HUES64 (cell line): ENCODE results near the gene CNGB1.

Experiments
- H3K27ac ChIP-seq: 2 replicates; pipeline ENCODE4 v1.7.0; 2013; ENCODE audit warnings: low read depth, low read length, inconsistent platforms
- H3K27me3 ChIP-seq: 2 replicates; pipeline ENCODE4 v1.6.1; 2013; ENCODE audit warnings: mild to moderate bottlenecking, low read length; ENCODE audit not compliant: insufficient read depth
- H3K36me3 ChIP-seq: 2 replicates; pipeline ENCODE4 v1.6.1; 2013; ENCODE audit warnings: mild to moderate bottlenecking, low read length; ENCODE audit not compliant: insufficient read depth
- H3K4me1 ChIP-seq: 2 replicates; pipeline ENCODE4 v1.6.1; 2013; ENCODE audit warnings: mild to moderate bottlenecking, low read length, moderate library complexity; ENCODE audit not compliant: insufficient read depth
- H3K4me3 ChIP-seq: 2 replicates; pipeline ENCODE4 v1.5.1; 2013; ENCODE audit warnings: mild to moderate bottlenecking, low read length, moderate library complexity
- H3K9ac ChIP-seq: 2 replicates; pipeline ENCODE4 v1.6.1; 2013; ENCODE audit warnings: mild to moderate bottlenecking, low read depth, low read length
- H3K9me3 ChIP-seq: 2 replicates; pipeline ENCODE4 v1.6.1; 2013; ENCODE audit warnings: low read depth, low read length; ENCODE audit not compliant: insufficient read depth
- WGBS: fragments of 150-250, 120-280 bp; methylation state at CpG from one replicate; pipeline ENCODE4 v1.1.7; 2013; ENCODE audit warnings: missing lambda C conversion rate; 5-methylcytosine and 5-hydroxymethylcytosine counted together

Gene CNGB1

GRCh38 chr16:57915267-57915666 lies 55.7 kb downstream of the CNGB1 start:
- WGBS, result 71% methylated on average over 9 of the region's 9 CpGs
- no peaks in the 10 kb centered on the region for H3K36me3 ChIP-seq
- no peak overlapping the region for H3K9ac ChIP-seq
- H3K9me3 ChIP-seq, result no peaks in the 10 kb centered on the region
- H3K4me1 ChIP-seq, result peaks cover 5% of the 10 kb centered on the region
- no peak overlapping the region for H3K4me3 ChIP-seq
- no peaks in the 10 kb centered on the region for H3K27me3 ChIP-seq
- H3K27ac ChIP-seq, result no peak overlapping the region

- Histone ChIP-seq H3K4me3 (no peak overlapping the region), H3K9ac (no peak overlapping the region), H3K27ac (no peak overlapping the region), H3K36me3 (no peaks in the 10 kb centered on the region), H3K27me3 (no peaks in the 10 kb centered on the region), H3K9me3 (no peaks in the 10 kb centered on the region), H3K4me1 (peaks cover 5% of the 10 kb centered on the region)
- WGBS, result 92% methylated on average over 9 of the region's 9 CpGs
Observed at GRCh38 chr16:57914244-57915173, 56.4 kb downstream of the CNGB1 start.

- H3K27me3 ChIP-seq, result no peaks in the 10 kb centered on the region
- 90% methylated on average over 16 of the region's 16 CpGs for WGBS
- H3K27ac ChIP-seq, result no peak overlapping the region
- H3K4me3 ChIP-seq, result no peak overlapping the region
- H3K9me3 ChIP-seq, result no peaks in the 10 kb centered on the region
- H3K4me1 ChIP-seq, result peaks cover 5% of the 10 kb centered on the region
- H3K9ac ChIP-seq, result no peak overlapping the region
- H3K36me3 ChIP-seq, result no peaks in the 10 kb centered on the region
Observed at GRCh38 chr16:57912529-57913260, 58.2 kb downstream of the CNGB1 start.

- H3K27me3 ChIP-seq, result no peaks in the 10 kb centered on the region
- H3K9ac ChIP-seq, result no peak overlapping the region
- H3K9me3 ChIP-seq, result no peaks in the 10 kb centered on the region
- H3K36me3 ChIP-seq, result no peaks in the 10 kb centered on the region
- H3K4me1 ChIP-seq, result peaks cover 5% of the 10 kb centered on the region
- WGBS, result 86% methylated on average over 9 of the region's 9 CpGs
- no peak overlapping the region for H3K4me3 ChIP-seq
- H3K27ac ChIP-seq, result no peak overlapping the region
Observed at GRCh38 chr16:57911743-57912142, 59.2 kb downstream of the CNGB1 start.

GRCh38 chr16:57910696-57911095 lies 60.2 kb downstream of the CNGB1 start:
- H3K36me3 ChIP-seq, result no peaks in the 10 kb centered on the region
- H3K27ac ChIP-seq, result no peak overlapping the region
- no peaks in the 10 kb centered on the region for H3K9me3 ChIP-seq
- H3K9ac ChIP-seq, result no peak overlapping the region
- no peaks in the 10 kb centered on the region for H3K27me3 ChIP-seq
- 95% methylated on average over 6 of the region's 6 CpGs for WGBS
- H3K4me3 ChIP-seq, result no peak overlapping the region
- peaks cover 5% of the 10 kb centered on the region for H3K4me1 ChIP-seq

GRCh38 chr16:57908409-57908987 lies 62.4 kb downstream of the CNGB1 start:
- H3K27me3 ChIP-seq, result no peaks in the 10 kb centered on the region
- H3K9ac ChIP-seq, result no peak overlapping the region
- H3K36me3 ChIP-seq, result no peaks in the 10 kb centered on the region
- H3K9me3 ChIP-seq, result no peaks in the 10 kb centered on the region
- H3K4me3 ChIP-seq, result no peak overlapping the region
- no peak overlapping the region for H3K27ac ChIP-seq
- peaks cover 5% of the 10 kb centered on the region for H3K4me1 ChIP-seq
- 66% methylated on average over 12 of the region's 12 CpGs for WGBS

GRCh38 chr16:57906382-57907316 lies 64.3 kb downstream of the CNGB1 start:
- Histone ChIP-seq H3K27ac (no peak overlapping the region), H3K27me3 (no peaks in the 10 kb centered on the region), H3K4me3 (no peak overlapping the region), H3K9me3 (no peaks in the 10 kb centered on the region), H3K36me3 (no peaks in the 10 kb centered on the region), H3K4me1 (peaks cover under 1% of the 10 kb centered on the region; the same call in 1 of the 2 replicates), H3K9ac (no peak overlapping the region)
- WGBS, result 62% methylated on average over 28 of the region's 28 CpGs

- H3K9ac ChIP-seq, result no peak overlapping the region
- 87% methylated on average over 8 of the region's 8 CpGs for WGBS
- no peak overlapping the region for H3K4me3 ChIP-seq
- no peaks in the 10 kb centered on the region for H3K27me3 ChIP-seq
- no peaks in the 10 kb centered on the region for H3K36me3 ChIP-seq
- no peak overlapping the region for H3K27ac ChIP-seq
- H3K4me1 ChIP-seq, result no peaks in the 10 kb centered on the region
- no peaks in the 10 kb centered on the region for H3K9me3 ChIP-seq
Observed at GRCh38 chr16:57904101-57904500, 66.8 kb downstream of the CNGB1 start.

- WGBS, result 90% methylated on average over 18 of the region's 18 CpGs
- H3K4me3 ChIP-seq, result no peak overlapping the region
- H3K27ac ChIP-seq, result no peak overlapping the region
- no peaks in the 10 kb centered on the region for H3K36me3 ChIP-seq
- no peaks in the 10 kb centered on the region for H3K4me1 ChIP-seq
- H3K27me3 ChIP-seq, result no peaks in the 10 kb centered on the region
- no peak overlapping the region for H3K9ac ChIP-seq
- no peaks in the 10 kb centered on the region for H3K9me3 ChIP-seq
Observed at GRCh38 chr16:57903656-57904055, 67.3 kb downstream of the CNGB1 start.

- H3K4me1 ChIP-seq, result no peaks in the 10 kb centered on the region
- no peaks in the 10 kb centered on the region for H3K27me3 ChIP-seq
- no peak overlapping the region for H3K9ac ChIP-seq
- H3K9me3 ChIP-seq, result no peaks in the 10 kb centered on the region
- H3K27ac ChIP-seq, result no peak overlapping the region
- H3K4me3 ChIP-seq, result no peak overlapping the region
- 92% methylated on average over 12 of the region's 12 CpGs for WGBS
- H3K36me3 ChIP-seq, result no peaks in the 10 kb centered on the region
Observed at GRCh38 chr16:57901480-57902069, 69.4 kb downstream of the CNGB1 start.
